HT1080 (cell line): ENCODE results near the gene GSX1. TPM values are rescaled to one million over a fixed set of nuclear protein-coding genes. Genes with fewer than 3 reads are reported as not detected.
A peak's percentile ranks its signal among the peaks of the same experiment; 100 is the strongest.
"Not testable (repeated sequence)": the region's sequence is repeated elsewhere in the genome, so short reads cannot be mapped to it uniquely, and the experiment has no call there.

Experiments
- DNase-seq: peaks from one replicate; pipeline ENCODE4 v3.0.0-alpha.2; 2015; ENCODE audit warnings: low read depth
- polyA plus RNA-seq, 2 experiments: library from polyadenylated mRNA; depleted of rRNA; stranded (reverse); fragments of >200 nt; gene quantifications; 2 replicates each; pipeline ENCODE4 v1.2.3, GENCODE V29; 2015
- total RNA-seq: library from RNA; depleted of rRNA; stranded (reverse); fragments of >200 nt; shearing (Covaris generic); gene quantifications from 2 replicates; pipeline ENCODE4 v1.2.3, GENCODE V29; 2014; rRNA removed

GSX1 gene
- not detected in 2 replicates for total RNA-seq
- not detected in 2 replicates for polyA plus RNA-seq (2015; cell fraction: cytosol; rRNA removed)
- not detected in 2 replicates for polyA plus RNA-seq (2015; cell fraction: nucleus; rRNA removed)

- DNase-seq: peak; percentile 34
These were observed at the start of gene GSX1 for GRCh38 chr13:27792393-27793218. TSS of gene GSX1 (plus strand) at chr13:27792483. CDS start at chr13:27792691, 208 bp downstream.

DNA sequence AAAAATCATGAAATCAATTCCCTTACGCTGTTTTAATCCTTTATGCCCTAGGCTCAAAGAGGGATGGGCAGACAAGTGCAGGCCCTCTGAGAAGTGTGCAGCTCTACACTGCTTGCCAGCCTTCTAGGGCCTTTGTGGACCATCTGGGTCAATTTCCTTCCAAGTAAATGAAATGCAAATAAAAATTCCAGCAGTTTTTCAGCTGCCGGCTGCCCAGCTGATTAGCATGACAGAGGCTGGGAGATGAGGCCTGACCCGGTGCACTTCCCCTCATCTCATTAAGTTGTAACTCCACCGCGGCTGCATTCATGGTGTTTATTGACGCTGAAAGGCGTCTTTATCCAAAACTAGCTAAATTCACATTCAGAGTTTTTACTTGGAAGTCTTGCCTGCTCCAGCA lies 47.5 kb upstream of the GSX1 start:
- DNase-seq: no peak

DNA sequence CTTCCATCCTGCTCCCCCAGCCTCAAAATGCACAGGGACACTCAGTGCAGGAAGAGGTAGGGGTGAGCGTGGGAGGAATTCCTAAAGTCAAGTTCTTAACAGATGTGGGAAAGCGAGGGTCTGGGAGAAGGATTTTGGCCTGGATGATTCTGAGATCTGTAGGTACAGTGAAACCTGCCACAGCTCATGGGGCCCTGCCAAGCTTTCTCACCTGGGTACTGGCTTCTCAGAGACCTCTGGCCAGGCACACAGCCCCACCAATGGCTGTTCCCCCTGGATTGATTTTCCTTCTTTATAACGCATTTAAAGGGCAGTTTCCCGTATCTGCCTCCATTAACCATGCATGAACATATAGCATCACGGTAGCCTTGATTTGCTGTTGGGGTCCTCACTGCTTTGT lies 47.0 kb upstream of the GSX1 start:
- DNase-seq: no peak

GRCh38 chr13:27748143-27748542 lies 44.1 kb upstream of the GSX1 start:
- not testable (repeated sequence) for DNase-seq

DNA sequence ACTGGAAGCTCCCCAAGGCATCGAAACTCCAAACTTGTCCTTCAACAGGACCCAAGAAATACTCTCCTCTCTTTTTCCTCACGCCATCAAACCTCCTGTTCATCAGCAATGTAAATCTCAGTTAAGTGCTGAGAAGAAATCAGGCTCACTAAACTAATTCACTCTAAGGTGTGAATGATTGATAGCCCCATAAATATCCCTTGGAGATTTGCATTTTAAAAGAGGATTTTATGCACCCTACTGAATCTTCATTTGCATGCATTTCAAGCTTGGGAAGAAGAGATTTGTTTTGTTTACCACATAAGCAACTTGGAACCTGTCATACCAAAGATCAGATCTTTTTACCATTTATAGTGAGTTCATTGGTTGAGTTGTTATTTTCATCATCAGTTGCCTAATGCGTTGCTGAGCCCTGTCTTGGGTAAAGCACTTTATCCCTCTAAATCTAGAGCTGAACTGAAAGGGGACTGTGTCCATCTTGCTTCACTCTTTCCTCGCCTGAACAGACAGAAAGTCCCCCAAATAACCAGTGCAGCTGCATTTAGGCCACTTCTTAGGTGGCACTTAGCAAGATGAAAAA lies 40.2 kb upstream of the GSX1 start:
- no peak for DNase-seq

DNA sequence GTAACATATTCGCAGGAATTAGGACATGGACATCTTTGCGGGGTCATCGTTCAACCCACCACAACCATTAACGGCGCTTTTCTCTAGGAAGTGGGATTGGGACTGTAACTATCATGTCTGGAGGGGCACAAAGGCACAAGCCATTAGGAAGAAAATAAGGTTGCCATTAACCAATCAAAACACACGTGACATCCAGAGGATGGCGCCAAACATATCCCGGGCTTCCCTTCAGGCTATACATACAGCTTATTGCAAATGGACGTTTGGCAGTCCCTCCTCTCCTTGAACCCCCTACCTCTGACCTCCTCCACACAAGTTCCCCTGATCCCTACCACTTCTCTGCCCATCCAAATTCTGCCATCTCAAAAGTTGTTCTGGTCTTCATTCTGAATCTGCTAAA lies 26.6 kb upstream of the GSX1 start:
- DNase-seq: no peak

DNA sequence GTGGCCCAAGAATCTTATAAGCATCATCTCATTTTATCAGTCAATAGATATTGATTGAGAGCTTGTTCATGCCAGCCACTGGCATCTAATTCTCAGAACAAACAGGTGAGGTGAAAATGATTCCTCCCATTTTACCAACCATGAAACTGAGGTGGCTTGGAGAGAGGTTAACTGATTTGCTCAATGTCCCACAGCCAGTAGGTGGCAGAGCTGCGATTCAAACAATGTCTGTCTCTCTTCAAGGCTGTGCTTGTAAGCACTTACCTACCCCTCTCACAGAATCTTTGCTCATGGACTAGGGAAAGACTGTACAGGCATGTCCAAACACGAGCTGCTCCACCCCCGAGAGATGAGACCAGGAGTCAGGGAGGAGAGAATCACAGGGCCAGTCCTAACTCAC lies 21.5 kb upstream of the GSX1 start:
- DNase-seq: peak; percentile 31

- DNase-seq: no peak
These were observed 19.4 kb upstream of the GSX1 start for GRCh38 chr13:27772651-27773425.

DNA sequence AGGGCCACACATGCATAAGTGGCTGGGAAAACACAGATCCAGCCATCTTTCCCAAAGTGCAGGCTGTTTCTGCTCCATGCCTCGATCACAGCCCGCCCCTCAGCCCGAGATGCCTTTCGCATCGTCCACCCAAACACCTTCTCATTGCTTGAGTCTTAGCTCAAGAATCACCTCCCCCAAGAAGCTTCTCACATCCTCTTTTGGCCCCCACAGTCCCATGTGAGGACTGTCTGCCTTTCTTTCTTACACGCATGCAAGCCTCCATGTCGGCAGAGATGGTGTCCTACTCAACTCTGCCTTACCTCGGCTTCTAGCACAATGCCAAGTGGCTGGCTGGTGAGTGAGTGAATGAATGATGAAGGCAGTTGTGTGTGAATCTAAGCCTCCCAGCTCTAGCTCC lies 18.1 kb upstream of the GSX1 start:
- DNase-seq: no peak

DNA sequence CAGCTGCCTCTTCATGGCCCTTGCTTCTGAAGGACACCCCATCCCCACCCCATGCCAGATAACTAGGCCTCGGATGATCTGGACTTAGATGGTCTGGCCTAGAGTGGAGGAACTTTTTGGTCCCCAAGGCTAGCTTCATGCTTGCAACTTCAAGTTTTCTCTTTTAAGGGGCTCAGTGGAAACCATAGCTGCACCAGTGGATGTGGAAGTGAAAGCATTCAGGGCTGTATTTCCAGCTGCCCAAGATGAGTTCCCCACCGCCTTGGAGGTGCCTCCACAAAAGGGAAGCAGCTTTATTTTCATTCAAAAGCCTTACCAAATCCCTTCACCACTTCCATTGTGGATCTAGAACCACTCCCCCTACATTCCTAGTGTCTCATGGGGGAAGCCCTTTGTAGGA lies 17.6 kb upstream of the GSX1 start:
- no peak for DNase-seq

GRCh38 chr13:27775943-27776342 lies 16.3 kb upstream of the GSX1 start:
- no peak for DNase-seq

DNA sequence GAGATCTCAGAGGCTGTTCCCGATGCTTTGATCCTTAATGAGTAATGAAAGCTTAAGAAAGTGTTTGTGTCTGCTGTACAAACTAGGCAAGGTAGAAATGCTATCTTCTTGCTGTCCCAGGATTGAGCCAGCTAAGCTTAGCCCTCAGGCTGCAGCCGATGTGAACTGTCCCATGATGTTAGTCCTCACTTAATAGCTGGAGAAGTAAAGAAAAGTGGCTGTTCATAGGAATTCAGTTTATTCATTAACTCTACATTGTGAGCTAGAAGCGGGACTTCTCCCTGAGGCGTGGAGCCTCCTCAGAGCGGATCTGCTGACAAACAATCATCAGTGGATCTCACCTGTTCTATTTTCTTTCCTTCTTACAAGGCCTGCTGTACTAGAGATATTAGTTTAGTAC lies 10.1 kb upstream of the GSX1 start:
- no peak for DNase-seq

DNA sequence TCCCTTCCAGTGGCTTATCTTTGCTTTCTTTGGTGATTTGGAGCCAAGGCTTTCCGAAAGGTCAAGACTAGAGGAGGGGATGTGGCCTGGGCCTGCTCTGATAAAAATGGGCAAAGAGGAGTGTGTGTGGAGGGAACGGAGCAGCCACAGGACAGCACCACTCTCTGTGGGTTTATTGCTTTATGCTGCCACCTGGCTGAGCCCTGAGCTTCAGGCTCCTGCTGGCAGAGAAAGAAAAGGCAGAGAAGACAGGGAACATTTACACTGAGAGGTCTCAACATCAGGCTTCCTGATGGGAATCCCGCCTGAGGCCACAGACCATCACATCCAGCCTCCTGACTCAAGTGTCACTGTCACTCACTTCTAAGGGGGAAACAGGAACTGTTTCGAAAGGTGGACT lies 9.2 kb upstream of the GSX1 start:
- no peak for DNase-seq

DNA sequence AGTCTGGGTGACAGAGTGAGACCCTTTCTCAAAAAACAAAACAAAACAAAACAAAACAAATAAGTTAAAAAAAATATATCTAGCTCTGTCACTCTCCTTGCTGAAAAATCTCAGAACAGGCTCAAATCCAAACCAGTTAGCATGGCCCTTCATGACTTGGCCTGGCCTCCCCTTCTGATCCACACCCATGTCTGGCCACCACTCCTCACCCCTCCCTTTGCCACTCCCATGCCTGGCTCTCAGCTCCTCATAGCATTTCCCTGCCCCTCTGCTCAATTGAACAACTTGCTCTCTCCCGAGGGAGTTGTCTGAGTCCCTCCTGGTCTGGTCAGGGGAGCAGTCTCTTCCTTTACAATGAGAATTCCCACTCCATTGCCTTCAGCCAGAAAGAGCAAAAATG lies 4.0 kb upstream of the GSX1 start:
- no peak for DNase-seq

GRCh38 chr13:27789153-27789494 lies 3.2 kb upstream of the GSX1 start:
- DNase-seq: no peak

DNA sequence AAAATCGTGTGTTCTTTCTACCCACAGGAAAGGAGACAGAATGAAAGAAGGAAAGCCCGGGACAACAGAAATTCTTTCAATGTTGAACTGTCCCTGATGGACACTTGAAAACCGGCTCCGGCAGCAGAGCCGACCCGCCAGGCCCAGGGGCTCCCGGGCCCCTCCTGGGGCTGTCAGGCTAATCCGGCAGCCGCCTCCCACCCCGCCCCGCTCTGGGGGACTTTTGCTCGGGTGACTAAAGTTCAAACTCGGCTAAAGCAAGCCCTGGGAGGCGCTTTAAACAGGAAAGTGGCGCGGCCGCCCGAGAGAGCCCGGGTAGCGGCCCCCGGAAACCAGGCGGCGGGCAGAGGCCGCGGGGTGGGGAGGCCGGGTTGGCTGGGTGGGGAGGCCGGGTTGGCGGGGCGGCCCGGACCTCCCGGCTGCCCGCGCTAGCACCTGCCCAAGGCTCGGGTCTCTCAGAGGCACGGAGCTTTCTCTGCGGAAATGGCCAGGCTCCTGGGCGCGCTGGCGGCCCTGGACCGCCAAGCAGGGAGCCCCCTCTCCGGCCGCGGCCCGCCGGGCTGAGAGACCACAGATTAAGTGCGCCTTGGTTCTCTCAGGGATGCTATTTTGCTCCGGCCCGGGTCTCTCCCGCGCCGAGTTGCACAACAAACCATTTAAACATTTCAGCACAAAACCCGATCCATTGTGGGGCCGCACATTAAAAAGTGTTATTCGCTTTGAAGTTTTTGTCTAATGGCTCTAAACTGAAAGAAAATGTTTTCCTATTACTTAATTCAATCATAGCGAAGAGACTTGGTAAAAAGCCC lies 2.6 kb upstream of the GSX1 start:
- no peak for DNase-seq

DNA sequence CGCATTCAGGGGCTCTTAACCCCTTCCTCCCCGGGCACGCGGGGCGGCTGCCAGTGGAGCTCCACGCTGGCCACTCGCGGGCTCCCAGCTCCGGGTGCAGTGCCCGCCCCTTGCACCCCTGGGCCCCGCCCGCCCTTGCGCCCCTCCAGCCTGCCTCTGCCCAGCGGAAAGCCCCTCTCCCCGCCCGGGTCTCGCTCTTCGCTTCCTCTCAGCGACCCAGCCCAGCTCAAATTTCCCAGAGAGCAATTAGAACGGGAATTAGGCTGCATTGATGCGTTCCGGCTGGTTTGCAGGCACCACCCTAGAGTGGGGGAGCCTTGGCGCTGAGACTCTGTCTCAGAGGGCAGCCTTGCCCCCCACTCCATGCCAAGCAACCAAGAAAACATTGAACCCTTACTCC lies 1.8 kb upstream of the GSX1 start:
- DNase-seq: no peak

DNA sequence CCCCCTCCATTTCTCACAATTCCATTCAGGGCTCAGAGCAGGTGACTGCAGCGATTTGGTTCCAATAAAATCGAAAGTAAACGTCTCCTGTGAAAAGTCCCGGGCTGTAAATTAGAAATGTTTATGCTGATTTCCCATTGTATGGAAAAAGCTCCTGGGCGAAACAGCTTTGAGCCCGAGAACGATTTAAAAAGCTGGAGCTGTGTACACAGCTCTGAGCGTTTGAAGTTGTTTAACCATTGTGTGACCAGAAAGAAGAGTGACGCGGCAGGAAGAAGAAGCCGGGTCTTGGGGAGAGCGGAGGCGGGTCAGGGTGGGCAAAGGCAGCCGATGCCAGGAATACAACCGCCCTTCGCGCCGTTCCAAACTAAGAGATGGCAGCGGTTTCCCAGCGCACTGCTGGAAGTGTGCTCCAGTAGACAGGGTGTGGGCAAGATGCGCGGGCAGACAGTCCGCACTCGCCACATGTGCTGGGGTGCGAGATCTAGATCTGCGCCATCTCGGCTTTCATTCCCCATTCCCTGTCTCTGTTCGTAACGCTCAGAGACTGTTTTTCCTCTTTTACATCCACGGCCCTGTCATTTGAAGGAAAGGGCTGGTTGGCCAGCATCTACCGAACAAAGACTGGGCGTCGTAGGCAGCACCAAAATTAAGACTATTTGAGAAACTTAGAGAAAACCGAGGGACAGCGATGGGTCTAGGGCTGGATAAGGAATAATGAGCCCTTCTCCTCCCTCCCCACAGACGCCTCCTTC lies 960 bp upstream of the GSX1 start:
- DNase-seq: no peak

GRCh38 chr13:27791901-27792392 lies 336 bp upstream of the GSX1 start:
- no peak for DNase-seq
